Gastroesophageal sphincter (tissue), 4 donors: Measurements from ENCODE around the gene CADPS2. TPM values are rescaled to one million over a fixed set of nuclear protein-coding genes. Genes with fewer than 3 reads are reported as not detected.

Source experiments
- ATAC-seq: fragments of 150-250 bp; one replicate; pipeline ENCODE4 v1.9.1; 2016; ENCODE audit warnings: mild to moderate bottlenecking, moderate library complexity
- H3K27ac ChIP-seq, 4 donors: fragments of 200-600 bp; sonication (generic) in 3 of 4; 1 replicate in 3 of 4; 2 replicates in 1 of 4; pipeline ENCODE4 v1.5.1; 2016 to 2019
- H3K27me3 ChIP-seq: fragments of 200-600 bp; sonication (generic); one replicate; pipeline ENCODE4 v1.5.1; 2019
- H3K36me3 ChIP-seq, 2 donors: fragments of 200-600 bp; sonication (generic); one replicate each; pipeline ENCODE4 v1.5.1; 2019; ENCODE audit warnings: control low read depth in 1 of 2
- H3K4me1 ChIP-seq, 3 donors: fragments of 200-600 bp; sonication (generic); 1 replicate in 2 of 3; 2 replicates in 1 of 3; pipeline ENCODE4 v1.5.1; 2016 to 2019; ENCODE audit warnings: control low read depth in 2 of 3
- H3K4me3 ChIP-seq, 2 donors: fragments of 200-600 bp; sonication (generic); one replicate each; pipeline ENCODE4 v1.5.1; 2019; ENCODE audit warnings: mild to moderate bottlenecking in 1 of 2, moderate library complexity in 1 of 2
- H3K9me3 ChIP-seq, 3 donors: fragments of 200-600 bp; sonication (generic); one replicate each; pipeline ENCODE4 v1.5.1; 2017 to 2019; ENCODE audit warnings: control low read depth in 2 of 3
- EP300 ChIP-seq: sonication (generic); formaldehyde crosslinking; IDR thresholded peaks from one replicate; pipeline ENCODE4 v1.6.1; 2017; ENCODE audit warnings: antibody characterized with exemption, mild to moderate bottlenecking
- POLR2A ChIP-seq, 2 donors: fragments of 450-650 bp; IDR thresholded peaks; one replicate each; pipeline ENCODE4 v1.6.1; 2017; ENCODE audit warnings: antibody characterized with exemption in 2 of 2, mild to moderate bottlenecking in 2 of 2, moderate library complexity in 1 of 2
- POLR2AphosphoS5 ChIP-seq: sonication (generic); formaldehyde crosslinking; IDR thresholded peaks from one replicate; pipeline ENCODE4 v1.6.1; 2017; ENCODE audit warnings: antibody characterized with exemption
- WGBS, 2 donors: methylation state at CpG; one replicate each; pipeline ENCODE4 v1.1.5; 2018; ENCODE audit warnings: low coverage in 1 of 2; 5-methylcytosine and 5-hydroxymethylcytosine counted together
- total RNA-seq, 4 donors: library from RNA; depleted of rRNA; stranded (reverse); fragments of >200 nt; gene quantifications; one replicate each; pipeline ENCODE4 v1.1.0, GENCODE V29; 2016
- TF ChIP-seq, protein P1 (sequence below), 4 experiments: fragments of 200-600 bp in 2 of 4; fragments of 450-650 bp in 2 of 4; sonication (generic) in 1 of 4; IDR thresholded peaks; one replicate each; pipeline ENCODE4 v1.5.1; 2017 to 2019; ENCODE audit warnings: antibody characterized with exemption in 4 of 4, mild to moderate bottlenecking in 2 of 4, moderate library complexity in 2 of 4

The CADPS2 gene
- total RNA-seq, 4 donors from 2014 or later: 20.3 to 205 (median 138) TPM

DNA sequence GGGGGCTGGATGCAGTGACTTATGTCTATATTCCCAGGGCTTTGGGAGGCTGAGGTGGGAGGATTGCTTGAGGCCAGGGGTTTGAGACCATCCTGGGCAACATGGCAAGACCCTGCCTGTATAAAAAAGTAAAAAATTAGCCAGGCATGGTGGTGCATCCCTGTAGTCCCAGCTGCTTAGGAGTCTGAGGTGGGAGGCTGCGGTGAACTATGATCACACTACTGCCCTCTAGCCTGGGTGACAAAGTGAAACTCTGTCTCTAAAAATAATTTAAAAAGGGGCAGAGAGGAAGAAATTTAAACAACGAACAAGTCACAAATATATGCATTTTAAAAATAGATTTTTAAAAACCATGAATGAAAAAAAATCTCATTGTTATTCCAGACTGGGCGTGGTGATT, 535.6 kb downstream of the CADPS2 start:
- H3K4me3 ChIP-seq: no peak overlapping the region
- TF ChIP-seq POLR2A (IDR thresholded peaks at IDR 0.05) (no peak), POLR2AphosphoS5 (no peak), EP300 (no peak)
- TF ChIP-seq, protein P1, sequence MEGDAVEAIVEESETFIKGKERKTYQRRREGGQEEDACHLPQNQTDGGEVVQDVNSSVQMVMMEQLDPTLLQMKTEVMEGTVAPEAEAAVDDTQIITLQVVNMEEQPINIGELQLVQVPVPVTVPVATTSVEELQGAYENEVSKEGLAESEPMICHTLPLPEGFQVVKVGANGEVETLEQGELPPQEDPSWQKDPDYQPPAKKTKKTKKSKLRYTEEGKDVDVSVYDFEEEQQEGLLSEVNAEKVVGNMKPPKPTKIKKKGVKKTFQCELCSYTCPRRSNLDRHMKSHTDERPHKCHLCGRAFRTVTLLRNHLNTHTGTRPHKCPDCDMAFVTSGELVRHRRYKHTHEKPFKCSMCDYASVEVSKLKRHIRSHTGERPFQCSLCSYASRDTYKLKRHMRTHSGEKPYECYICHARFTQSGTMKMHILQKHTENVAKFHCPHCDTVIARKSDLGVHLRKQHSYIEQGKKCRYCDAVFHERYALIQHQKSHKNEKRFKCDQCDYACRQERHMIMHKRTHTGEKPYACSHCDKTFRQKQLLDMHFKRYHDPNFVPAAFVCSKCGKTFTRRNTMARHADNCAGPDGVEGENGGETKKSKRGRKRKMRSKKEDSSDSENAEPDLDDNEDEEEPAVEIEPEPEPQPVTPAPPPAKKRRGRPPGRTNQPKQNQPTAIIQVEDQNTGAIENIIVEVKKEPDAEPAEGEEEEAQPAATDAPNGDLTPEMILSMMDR (IDR thresholded peaks at IDR 0.05): no peak
- 82 to 92% methylated on average over 3 of the region's 3 CpGs for WGBS, 2 donors
- H3K36me3 ChIP-seq: no peaks in the 10 kb centered on the region
- ATAC-seq: no peak
- no peak overlapping the region for H3K27ac ChIP-seq
- no peaks in the 10 kb centered on the region for H3K27me3 ChIP-seq
- H3K9me3 ChIP-seq: no peaks in the 10 kb centered on the region
- H3K4me1 ChIP-seq: no peaks in the 10 kb centered on the region

GRCh38 chr7:122344303-122344620, 542.0 kb downstream of the CADPS2 start:
- H3K4me3 ChIP-seq: no peak overlapping the region
- H3K9me3 ChIP-seq: no peaks in the 10 kb centered on the region
- H3K27ac ChIP-seq: no peak overlapping the region
- H3K27me3 ChIP-seq: no peaks in the 10 kb centered on the region
- no peak for ATAC-seq
- TF ChIP-seq POLR2A (IDR thresholded peaks at IDR 0.05) (no peak), EP300 (no peak), POLR2AphosphoS5 (no peak)
- WGBS, 2 donors: 88 to 92% methylated on average over 1 of the region's 1 CpG
- peaks cover 0 to 12% of the 10 kb centered on the region in 2 donors for H3K36me3 ChIP-seq
- H3K4me1 ChIP-seq: no peaks in the 10 kb centered on the region

DNA sequence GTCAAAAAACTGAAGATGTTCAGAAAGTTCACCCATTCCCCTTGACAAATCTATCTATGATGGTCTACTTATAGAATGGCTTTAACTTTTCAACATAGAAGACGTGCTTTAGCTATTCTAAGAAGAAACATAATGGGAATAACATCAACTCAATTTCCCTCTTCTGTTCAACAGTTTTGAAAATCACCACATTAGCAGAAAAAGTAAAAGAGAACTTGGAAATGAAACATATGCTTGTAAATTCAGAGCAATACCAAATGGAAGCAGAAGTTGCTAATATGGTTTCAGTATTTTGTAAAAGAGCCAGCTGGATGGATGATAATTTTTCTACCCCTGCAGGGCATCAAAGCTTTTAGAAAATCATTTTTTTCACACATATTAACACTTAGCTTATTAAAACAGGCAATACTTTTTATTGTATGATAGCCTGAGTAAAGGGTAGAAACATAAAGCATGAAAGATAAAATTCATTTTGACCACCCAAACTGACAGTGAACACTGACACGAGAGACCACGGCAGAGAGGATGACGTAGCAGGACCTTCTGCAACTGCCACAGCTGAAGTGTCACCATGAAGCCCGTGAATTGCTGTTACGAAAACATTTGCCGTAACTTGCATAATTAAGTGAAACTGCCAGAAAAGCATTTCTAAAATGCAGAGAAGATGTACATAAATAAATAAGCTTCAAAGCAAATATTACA, 542.5 kb downstream of the CADPS2 start:
- TF ChIP-seq, protein P1 (IDR thresholded peaks at IDR 0.05): no peak
- TF ChIP-seq POLR2AphosphoS5 (no peak), POLR2A (IDR thresholded peaks at IDR 0.05) (no peak), EP300 (no peak)
- Histone ChIP-seq H3K9me3 (no peaks in the 10 kb centered on the region), H3K36me3 (peaks cover 0 to 12% of the 10 kb centered on the region in 2 donors), H3K27ac (no peak overlapping the region), H3K27me3 (no peaks in the 10 kb centered on the region), H3K4me1 (no peaks in the 10 kb centered on the region), H3K4me3 (no peak overlapping the region)
- 67 to 87% methylated on average over 6 to 7 of the region's 7 CpGs for WGBS, 2 donors
- ATAC-seq: no peak

DNA sequence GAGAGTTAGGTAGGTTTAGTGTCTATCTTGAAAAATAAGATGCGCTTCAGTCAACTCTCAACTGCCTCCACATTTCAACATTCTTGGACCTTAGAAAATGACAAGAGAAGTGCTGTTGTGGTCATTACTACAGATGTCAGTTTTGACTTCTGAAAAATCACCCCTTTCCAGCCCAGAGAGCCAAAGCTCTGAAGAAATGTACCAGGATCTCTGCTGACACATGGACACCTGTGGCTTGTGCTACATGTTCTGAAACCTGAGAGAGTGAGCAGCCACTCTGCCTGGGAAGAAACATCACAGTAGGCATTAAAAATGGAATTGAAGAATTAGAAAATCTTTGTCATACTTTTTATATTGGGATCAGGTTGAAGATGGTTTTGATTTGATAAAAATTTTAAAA, 545.8 kb downstream of the CADPS2 start:
- H3K9me3 ChIP-seq: no peaks in the 10 kb centered on the region
- no peak overlapping the region for H3K4me3 ChIP-seq
- ATAC-seq: no peak
- H3K36me3 ChIP-seq: peaks cover 0 to 11% of the 10 kb centered on the region in 2 donors
- no peak overlapping the region for H3K27ac ChIP-seq
- WGBS, 2 donors: 100% methylated on average over 1 of the region's 1 CpG
- TF ChIP-seq POLR2A (IDR thresholded peaks at IDR 0.05) (no peak), EP300 (no peak), POLR2AphosphoS5 (no peak)
- TF ChIP-seq, protein P1 (IDR thresholded peaks at IDR 0.05): no peak
- H3K4me1 ChIP-seq: no peaks in the 10 kb centered on the region
- H3K27me3 ChIP-seq: no peaks in the 10 kb centered on the region

DNA sequence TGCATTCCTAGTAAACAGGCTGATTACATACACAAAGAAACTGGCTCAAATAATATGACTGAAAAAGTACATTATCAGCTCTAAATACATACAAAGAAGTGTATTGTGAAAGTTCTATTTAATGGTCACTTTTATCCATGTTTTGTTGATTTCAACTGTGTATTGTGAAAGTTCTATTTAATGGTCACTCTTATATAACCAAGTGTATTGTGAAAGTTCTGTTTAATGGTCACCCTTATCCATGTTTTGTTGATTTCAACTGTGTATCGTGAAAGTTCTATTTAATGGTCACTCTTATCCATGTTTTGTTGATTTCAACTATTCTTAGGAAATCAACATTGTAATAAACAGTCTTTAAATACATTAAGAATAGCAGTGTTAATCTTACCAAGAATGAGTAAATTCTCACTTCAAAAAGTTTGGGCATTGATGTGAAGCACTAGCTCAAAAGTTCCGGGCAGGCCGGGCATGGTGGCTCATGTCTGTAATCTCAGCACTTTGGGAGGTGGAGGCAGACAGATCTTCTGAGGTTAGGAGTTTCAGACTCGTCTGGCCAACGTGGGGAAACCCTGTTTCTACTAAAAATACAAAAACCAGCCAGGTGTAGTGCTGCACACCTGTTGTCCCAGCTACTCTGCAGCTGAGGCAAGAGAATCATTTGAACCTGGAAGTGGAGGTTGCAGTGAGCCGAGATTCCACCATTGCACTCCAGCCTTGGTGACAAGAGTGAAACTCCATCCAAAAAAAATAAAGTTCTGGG, 546.9 kb downstream of the CADPS2 start:
- Histone ChIP-seq H3K4me1 (no peaks in the 10 kb centered on the region), H3K4me3 (no peak overlapping the region), H3K36me3 (peaks cover 0 to 4% of the 10 kb centered on the region in 2 donors), H3K27me3 (no peaks in the 10 kb centered on the region), H3K9me3 (no peaks in the 10 kb centered on the region), H3K27ac (no peak overlapping the region)
- ATAC-seq: no peak
- TF ChIP-seq EP300 (no peak), POLR2AphosphoS5 (no peak), POLR2A (IDR thresholded peaks at IDR 0.05) (no peak)
- TF ChIP-seq, protein P1 (IDR thresholded peaks at IDR 0.05): no peak
- 66 to 83% methylated on average over 2 to 4 of the region's 6 CpGs for WGBS, 2 donors
